Panc1 (cell line): ENCODE data around the gene BAHCC1.

Source experiments
- TF ChIP-seq, protein P1 (sequence below), 2 experiments: IDR thresholded peaks; 2 replicates each; pipeline ENCODE4 v1.6.1; 2011 to 2012; ENCODE audit warnings: low read depth in 2 of 2, control low read depth in 1 of 2, low read length in 1 of 2, mild to moderate bottlenecking in 1 of 2, moderate library complexity in 1 of 2; ENCODE audit not compliant: insufficient read depth in 1 of 2
- TF ChIP-seq, protein P2 (sequence below): fragments of 450-650 bp; IDR thresholded peaks from 2 replicates; pipeline ENCODE4 v1.5.1; 2017; ENCODE audit warnings: mild to moderate bottlenecking

DNA sequence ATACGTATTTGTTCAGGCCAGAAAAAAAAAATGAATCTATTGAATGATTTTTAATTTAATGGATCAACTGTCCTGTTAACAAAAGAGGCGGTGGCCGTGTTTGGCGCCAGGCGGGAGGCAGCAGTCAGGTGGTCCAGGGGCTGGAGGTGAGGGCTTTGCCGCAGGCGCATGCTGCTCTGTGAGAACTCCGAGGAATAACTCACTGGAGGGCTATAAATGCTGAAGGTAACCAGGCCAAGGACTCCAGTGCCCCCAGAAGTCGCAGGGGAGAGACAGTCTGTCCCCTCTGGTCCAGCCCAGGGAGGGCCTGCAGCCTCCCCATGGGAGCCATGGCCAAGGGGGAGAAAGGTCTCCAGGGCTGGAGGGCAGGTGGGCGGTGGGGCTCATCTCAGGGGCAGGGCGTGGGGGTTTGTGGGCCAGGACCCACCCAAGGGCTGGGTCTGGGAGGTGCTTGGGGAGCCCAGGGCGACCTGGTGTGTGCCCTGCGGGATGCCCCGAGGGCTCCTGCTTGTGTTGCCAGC, 7.1 kb upstream of the BAHCC1 start:
- TF ChIP-seq, protein P1, sequence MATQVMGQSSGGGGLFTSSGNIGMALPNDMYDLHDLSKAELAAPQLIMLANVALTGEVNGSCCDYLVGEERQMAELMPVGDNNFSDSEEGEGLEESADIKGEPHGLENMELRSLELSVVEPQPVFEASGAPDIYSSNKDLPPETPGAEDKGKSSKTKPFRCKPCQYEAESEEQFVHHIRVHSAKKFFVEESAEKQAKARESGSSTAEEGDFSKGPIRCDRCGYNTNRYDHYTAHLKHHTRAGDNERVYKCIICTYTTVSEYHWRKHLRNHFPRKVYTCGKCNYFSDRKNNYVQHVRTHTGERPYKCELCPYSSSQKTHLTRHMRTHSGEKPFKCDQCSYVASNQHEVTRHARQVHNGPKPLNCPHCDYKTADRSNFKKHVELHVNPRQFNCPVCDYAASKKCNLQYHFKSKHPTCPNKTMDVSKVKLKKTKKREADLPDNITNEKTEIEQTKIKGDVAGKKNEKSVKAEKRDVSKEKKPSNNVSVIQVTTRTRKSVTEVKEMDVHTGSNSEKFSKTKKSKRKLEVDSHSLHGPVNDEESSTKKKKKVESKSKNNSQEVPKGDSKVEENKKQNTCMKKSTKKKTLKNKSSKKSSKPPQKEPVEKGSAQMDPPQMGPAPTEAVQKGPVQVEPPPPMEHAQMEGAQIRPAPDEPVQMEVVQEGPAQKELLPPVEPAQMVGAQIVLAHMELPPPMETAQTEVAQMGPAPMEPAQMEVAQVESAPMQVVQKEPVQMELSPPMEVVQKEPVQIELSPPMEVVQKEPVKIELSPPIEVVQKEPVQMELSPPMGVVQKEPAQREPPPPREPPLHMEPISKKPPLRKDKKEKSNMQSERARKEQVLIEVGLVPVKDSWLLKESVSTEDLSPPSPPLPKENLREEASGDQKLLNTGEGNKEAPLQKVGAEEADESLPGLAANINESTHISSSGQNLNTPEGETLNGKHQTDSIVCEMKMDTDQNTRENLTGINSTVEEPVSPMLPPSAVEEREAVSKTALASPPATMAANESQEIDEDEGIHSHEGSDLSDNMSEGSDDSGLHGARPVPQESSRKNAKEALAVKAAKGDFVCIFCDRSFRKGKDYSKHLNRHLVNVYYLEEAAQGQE (IDR thresholded peaks at IDR 0.05; ENCODE audit: insufficient read depth in 1 of 2, low read depth in 2 of 2, low read length in 1 of 2), result no peak
- TF ChIP-seq, protein P2, sequence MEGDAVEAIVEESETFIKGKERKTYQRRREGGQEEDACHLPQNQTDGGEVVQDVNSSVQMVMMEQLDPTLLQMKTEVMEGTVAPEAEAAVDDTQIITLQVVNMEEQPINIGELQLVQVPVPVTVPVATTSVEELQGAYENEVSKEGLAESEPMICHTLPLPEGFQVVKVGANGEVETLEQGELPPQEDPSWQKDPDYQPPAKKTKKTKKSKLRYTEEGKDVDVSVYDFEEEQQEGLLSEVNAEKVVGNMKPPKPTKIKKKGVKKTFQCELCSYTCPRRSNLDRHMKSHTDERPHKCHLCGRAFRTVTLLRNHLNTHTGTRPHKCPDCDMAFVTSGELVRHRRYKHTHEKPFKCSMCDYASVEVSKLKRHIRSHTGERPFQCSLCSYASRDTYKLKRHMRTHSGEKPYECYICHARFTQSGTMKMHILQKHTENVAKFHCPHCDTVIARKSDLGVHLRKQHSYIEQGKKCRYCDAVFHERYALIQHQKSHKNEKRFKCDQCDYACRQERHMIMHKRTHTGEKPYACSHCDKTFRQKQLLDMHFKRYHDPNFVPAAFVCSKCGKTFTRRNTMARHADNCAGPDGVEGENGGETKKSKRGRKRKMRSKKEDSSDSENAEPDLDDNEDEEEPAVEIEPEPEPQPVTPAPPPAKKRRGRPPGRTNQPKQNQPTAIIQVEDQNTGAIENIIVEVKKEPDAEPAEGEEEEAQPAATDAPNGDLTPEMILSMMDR, result no peak
